Panc1 (cell line): ENCODE measurements around the gene PPP1R9A. TPM values are rescaled to one million over a fixed set of nuclear protein-coding genes. Genes with fewer than 3 reads are reported as not detected.

Source experiments
- ATAC-seq: fragments of 200-7000 bp; cut with Tn5 transposase; 2 replicates; pipeline ENCODE4 v1.9.1; 2020; ENCODE audit warnings: mild to moderate bottlenecking, moderate library complexity
- BruUV-seq: library from RNA; stranded (reverse); fragments of 400-500 nt; replicated peaks from 2 replicates; lab custom pipeline; 2021; lab: Mats Ljungman, UMichigan
- CTCF ChIA-PET: fragments of 300-600 bp; sonication (Branson Sonifier 250); formaldehyde crosslinking; loops from one replicate; lab custom pipeline; 2022; ENCODE audit warnings: antibody characterized with exemption; lab: Charles Lee
- POLR2A ChIA-PET: fragments of 300-600 bp; sonication (Branson Sonifier 250); formaldehyde crosslinking; loops from one replicate; lab custom pipeline; 2022; ENCODE audit warnings: antibody characterized with exemption; lab: Charles Lee
- DNase-seq: peaks from one replicate; pipeline ENCODE4 v3.0.0-alpha.2; 2010; ENCODE audit warnings: low read depth, low spot score
- H3K27ac ChIP-seq: 2 replicates; pipeline ENCODE4 v1.5.1; 2011; ENCODE audit warnings: mild to moderate bottlenecking, low read length, inconsistent platforms
- H3K27me3 ChIP-seq: fragments of 200-500 bp; sonication (Bioruptor generic); 2 replicates; pipeline ENCODE4 v1.6.0; 2014; ENCODE audit warnings: low read length, inconsistent platforms; ENCODE audit not compliant: control insufficient read depth, insufficient read depth
- H3K36me3 ChIP-seq: fragments of 200-500 bp; sonication (Bioruptor generic); 2 replicates; pipeline ENCODE4 v1.5.1; 2014; ENCODE audit warnings: inconsistent platforms, mild to moderate bottlenecking, low read length, moderate library complexity; ENCODE audit not compliant: control insufficient read depth, insufficient read depth
- H3K4me1 ChIP-seq: 2 replicates; pipeline ENCODE4 v1.5.1; 2011; ENCODE audit warnings: inconsistent platforms, mild to moderate bottlenecking, low read length, moderate library complexity; ENCODE audit not compliant: control insufficient read depth, insufficient read depth
- H3K4me3 ChIP-seq, 2 experiments: 2 replicates each; pipeline ENCODE4 v1.5.1; 2011 to 2012; ENCODE audit warnings: low read depth in 2 of 2, low read length in 2 of 2, mild to moderate bottlenecking in 2 of 2, inconsistent platforms in 1 of 2, moderate library complexity in 1 of 2
- H3K9me3 ChIP-seq: fragments of 200-500 bp; sonication (Bioruptor generic); 2 replicates; pipeline ENCODE4 v1.5.1; 2014; ENCODE audit warnings: low read depth, mild to moderate bottlenecking, inconsistent platforms, low read length, moderate library complexity; ENCODE audit not compliant: control insufficient read depth, insufficient read depth
- CTCF ChIP-seq: fragments of 450-650 bp; IDR thresholded peaks from 2 replicates; pipeline ENCODE4 v1.5.1; 2017; ENCODE audit warnings: mild to moderate bottlenecking
- POLR2AphosphoS5 ChIP-seq: IDR thresholded peaks from 2 replicates; pipeline ENCODE4 v1.6.1; 2012; ENCODE audit warnings: mild to moderate bottlenecking, low read depth, low read length, moderate library complexity
- REST ChIP-seq, 2 experiments: IDR thresholded peaks; 2 replicates each; pipeline ENCODE4 v1.6.1; 2011 to 2012; ENCODE audit warnings: low read depth in 2 of 2, control low read depth in 1 of 2, low read length in 1 of 2, mild to moderate bottlenecking in 1 of 2, moderate library complexity in 1 of 2; ENCODE audit not compliant: insufficient read depth in 1 of 2
- SIN3A ChIP-seq: IDR thresholded peaks from 2 replicates; pipeline ENCODE4 v1.6.1; 2012; ENCODE audit warnings: low read depth, mild to moderate bottlenecking, low read length, moderate library complexity, borderline replicate concordance; ENCODE audit not compliant: insufficient read depth
- TCF7L2 ChIP-seq: IDR thresholded peaks from 2 replicates; pipeline ENCODE4 v1.6.1; 2011; ENCODE audit warnings: mild to moderate bottlenecking, low read depth, low read length, inconsistent platforms
- in situ Hi-C: cut with HindIII; loops from 2 replicates; pipeline ENCODE4 v1.10.0; 2016; ENCODE audit warnings: low sequenced_read_pairs, low pct_unique_long_range_greater_than_20kb
- intact Hi-C: fragments of 100-400 bp; cut with micrococcal nuclease; formaldehyde crosslinking; loops from one replicate; pipeline ENCODE4 v1.10.0; 2022; ENCODE audit not compliant: unreplicated experiment
- total RNA-seq: library from RNA; stranded (reverse); gene quantifications from one replicate; pipeline ENCODE4 v1.2.1, GENCODE V29; 2021; ENCODE audit not compliant: unreplicated experiment

PPP1R9A gene
- total RNA-seq, 1 experiment from 2014 or later, result 5.0 TPM

GRCh38 chr7:95330961-95331337 lies 423.6 kb downstream of the PPP1R9A start:
- in situ Hi-C loops, result no loop called here
- H3K27me3 ChIP-seq, result no peaks in the 10 kb centered on the region
- no peaks in the 10 kb centered on the region for H3K36me3 ChIP-seq
- DNase-seq (no peak), ATAC-seq (no peak)
- H3K9me3 ChIP-seq, result no peaks in the 10 kb centered on the region
- POLR2A ChIA-PET, result no interaction called here
- no peak overlapping the region for H3K27ac ChIP-seq
- H3K4me1 ChIP-seq, result no peaks in the 10 kb centered on the region
- TF ChIP-seq POLR2AphosphoS5 (no peak), SIN3A (no peak), REST (IDR thresholded peaks at IDR 0.05; ENCODE audit: insufficient read depth in 1 of 2, low read depth in 2 of 2, low read length in 1 of 2) (no peak), TCF7L2 (no peak), CTCF (no peak)
- peak overlapping the region; percentile 7 to 43; a peak in 2 of 4 replicates for H3K4me3 ChIP-seq
- BruUV-seq, result no TSS peak
- intact Hi-C loops, result no loop called here
- CTCF ChIA-PET, result no interaction called here

- H3K4me1 ChIP-seq, result no peaks in the 10 kb centered on the region
- intact Hi-C loops, result no loop called here
- H3K9me3 ChIP-seq, result no peaks in the 10 kb centered on the region
- no peak for DNase-seq
- no peaks in the 10 kb centered on the region; the same call in 1 of the 2 replicates for H3K36me3 ChIP-seq
- H3K27me3 ChIP-seq, result no peaks in the 10 kb centered on the region
- no TSS peak for BruUV-seq
- in situ Hi-C loops, result no loop called here
- no peak for ATAC-seq
- TF ChIP-seq TCF7L2, result no peak
- no peak for TF ChIP-seq CTCF
- TF ChIP-seq POLR2AphosphoS5, result no peak
- TF ChIP-seq REST (IDR thresholded peaks at IDR 0.05; ENCODE audit: insufficient read depth in 1 of 2, low read depth in 2 of 2, low read length in 1 of 2), result no peak
- ChIA-PET POLR2A (no interaction called here), CTCF (no interaction called here)
- H3K27ac ChIP-seq, result no peak overlapping the region
- no peak overlapping the region for H3K4me3 ChIP-seq
These were observed 427.1 kb downstream of the PPP1R9A start for GRCh38 chr7:95334447-95334846.
